ENCODE results near the gene ACBD6. TPM values are rescaled to one million over a fixed set of nuclear protein-coding genes. Genes with fewer than 3 reads are reported as not detected.

Gene ACBD6
- total RNA-seq, 1 donor from 2014 or later: 73.2 TPM

GRCh38 chr1:180524160-180524914, 22.0 kb upstream of the ACBD6 start:
- TF ChIP-seq CTCF (IDR thresholded peaks at IDR 0.05; ENCODE audit: insufficient read depth, low read length, poor library complexity, severe bottlenecking): no peak
- Histone ChIP-seq H3K4me3 (ENCODE audit: low read depth, low read length) (no peak overlapping the region), H3K36me3 (ENCODE audit: control insufficient read depth, insufficient read depth, low read length) (no peaks in the 10 kb centered on the region), H3K27me3 (ENCODE audit: control insufficient read depth, insufficient read depth, low read length) (no peaks in the 10 kb centered on the region)
- DNase-seq (ENCODE audit: low read depth): no peak

DNA sequence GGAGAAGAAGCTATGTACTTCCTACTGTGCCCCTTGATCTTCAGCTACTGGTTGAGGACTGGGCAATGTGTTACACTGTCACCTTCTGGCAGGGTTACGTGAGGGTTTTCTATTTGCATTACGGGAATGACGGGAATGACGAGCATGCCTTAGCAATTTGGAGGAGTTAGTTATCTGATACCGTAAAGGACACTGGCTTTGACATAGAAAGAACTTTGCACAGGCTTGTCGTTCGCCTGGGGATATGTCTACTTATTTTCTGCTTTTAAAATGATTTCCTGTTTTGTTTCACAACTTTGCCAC, 19.8 kb upstream of the ACBD6 start:
- Histone ChIP-seq H3K27me3 (ENCODE audit: control insufficient read depth, insufficient read depth, low read length) (no peaks in the 10 kb centered on the region), H3K4me3 (ENCODE audit: low read depth, low read length) (no peak overlapping the region), H3K36me3 (ENCODE audit: control insufficient read depth, insufficient read depth, low read length) (no peaks in the 10 kb centered on the region)
- no peak for DNase-seq (ENCODE audit: low read depth)
- TF ChIP-seq CTCF (IDR thresholded peaks at IDR 0.05; ENCODE audit: insufficient read depth, low read length, poor library complexity, severe bottlenecking): no peak

DNA sequence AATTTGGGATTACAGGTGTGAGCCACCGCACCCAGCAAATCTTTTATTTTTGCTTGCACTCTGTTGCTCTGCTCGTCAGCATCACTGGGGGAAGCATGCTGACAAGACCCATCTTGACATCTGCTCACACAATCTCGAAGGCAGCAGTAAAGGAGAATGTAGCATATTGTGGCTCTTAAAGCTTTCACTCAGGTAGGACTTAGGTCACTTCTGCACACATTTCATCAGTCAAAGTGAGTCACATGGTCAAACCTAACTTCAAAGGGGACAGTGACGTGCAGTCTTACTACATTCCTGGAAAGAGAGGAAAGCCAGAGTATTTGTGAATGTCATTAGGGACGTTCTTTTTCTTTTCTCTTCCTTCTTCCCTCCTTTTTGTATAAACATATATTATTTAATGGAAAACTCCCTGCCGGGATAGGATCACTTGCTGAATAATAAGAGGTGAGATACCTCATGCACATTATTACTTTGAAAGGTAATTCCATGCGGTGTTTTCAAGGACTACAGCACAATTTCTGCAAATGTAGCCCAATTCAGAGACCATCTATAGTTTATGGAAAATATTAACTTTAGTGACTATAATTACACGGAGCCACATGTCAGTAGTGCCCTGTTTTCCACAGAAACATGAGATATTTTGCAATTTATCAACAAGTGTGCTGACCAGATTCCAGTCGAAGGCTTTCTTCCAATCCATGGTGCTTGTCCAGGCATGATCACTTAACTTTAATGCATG, 19.3 kb upstream of the ACBD6 start:
- Histone ChIP-seq H3K4me3 (ENCODE audit: low read depth, low read length) (no peak overlapping the region), H3K27me3 (ENCODE audit: control insufficient read depth, insufficient read depth, low read length) (no peaks in the 10 kb centered on the region), H3K36me3 (ENCODE audit: control insufficient read depth, insufficient read depth, low read length) (no peaks in the 10 kb centered on the region)
- TF ChIP-seq CTCF (IDR thresholded peaks at IDR 0.05; ENCODE audit: insufficient read depth, low read length, poor library complexity, severe bottlenecking): no peak
- no peak for DNase-seq (ENCODE audit: low read depth)

- Histone ChIP-seq H3K27me3 (ENCODE audit: control insufficient read depth, insufficient read depth, low read length) (no peaks in the 10 kb centered on the region), H3K4me3 (ENCODE audit: low read depth, low read length) (no peak overlapping the region), H3K36me3 (ENCODE audit: control insufficient read depth, insufficient read depth, low read length) (no peaks in the 10 kb centered on the region)
- DNase-seq (ENCODE audit: low read depth): no peak
- no peak for TF ChIP-seq CTCF (IDR thresholded peaks at IDR 0.05; ENCODE audit: insufficient read depth, low read length, poor library complexity, severe bottlenecking)
Observed at GRCh38 chr1:180519846-180520245, 17.5 kb upstream of the ACBD6 start.

DNA sequence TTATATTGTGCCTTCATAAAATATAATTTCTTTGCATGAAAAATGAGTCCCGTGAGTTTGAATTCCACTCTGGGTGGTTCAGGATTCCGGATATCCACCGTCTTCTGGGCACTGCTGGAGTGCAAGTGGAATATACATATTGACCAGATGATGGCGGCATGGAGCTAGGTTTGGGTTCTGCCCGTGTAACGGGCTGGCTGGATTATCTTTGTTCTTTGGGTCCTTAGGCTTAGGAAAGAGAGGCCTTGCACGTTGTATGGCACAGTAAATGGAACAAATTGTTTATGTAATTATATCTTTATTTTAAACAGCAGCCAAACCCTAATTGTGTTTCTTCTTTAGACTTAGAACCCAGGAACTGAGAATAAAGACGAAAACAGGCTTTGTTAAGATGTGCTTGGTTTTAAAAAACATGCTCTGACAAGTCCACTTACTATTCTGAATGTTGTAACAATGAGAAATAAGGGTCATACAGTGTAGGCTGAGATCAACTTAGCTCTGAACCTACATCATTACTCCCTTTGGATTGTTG, 13.5 kb upstream of the ACBD6 start:
- Histone ChIP-seq H3K4me3 (ENCODE audit: low read depth, low read length) (no peak overlapping the region), H3K36me3 (ENCODE audit: control insufficient read depth, insufficient read depth, low read length) (no peaks in the 10 kb centered on the region), H3K27me3 (ENCODE audit: control insufficient read depth, insufficient read depth, low read length) (no peaks in the 10 kb centered on the region)
- TF ChIP-seq CTCF (IDR thresholded peaks at IDR 0.05; ENCODE audit: insufficient read depth, low read length, poor library complexity, severe bottlenecking): peak; percentile 80
- no peak for DNase-seq (ENCODE audit: low read depth)
